GM12891 (cell line): Measurements from ENCODE around the gene EYA3.

Experiments used
- POLR2A ChIP-seq: IDR thresholded peaks from 2 replicates; pipeline ENCODE4 v1.6.1; 2011; ENCODE audit warnings: low read depth, low read length, control low read depth
- POLR2AphosphoS5 ChIP-seq: IDR thresholded peaks from 2 replicates; pipeline ENCODE4 v1.6.1; 2011; ENCODE audit warnings: low read depth, low read length, control low read depth
- SPI1 ChIP-seq: IDR thresholded peaks from 2 replicates; pipeline ENCODE4 v1.6.1; 2011; ENCODE audit warnings: low read depth, low read length, control low read depth

GRCh38 chr1:28111157-28111556 lies 22.7 kb upstream of the EYA3 start:
- TF ChIP-seq POLR2AphosphoS5 (no peak), POLR2A (no peak), SPI1 (no peak)
